SK-N-SH (cell line): ENCODE results near the gene CLASRP. TPM values are rescaled to one million over a fixed set of nuclear protein-coding genes. Genes with fewer than 3 reads are reported as not detected.

Experiments used
- CTCF ChIA-PET: fragments of 300-600, 350-600 bp; formaldehyde crosslinking; extraction: SDS; loops from one replicate; lab custom pipeline; 2021; lab: Yijun Ruan, JAX
- POLR2A ChIA-PET: fragments of 350-600 bp; sonication (Branson Sonifier 250); formaldehyde crosslinking; extraction: SDS; loops from one replicate; lab custom pipeline; 2020; ENCODE audit warnings: antibody characterized with exemption, inconsistent platforms; lab: Yijun Ruan, JAX
- DNase-seq: peaks from one replicate; pipeline ENCODE4 v3.0.0; 2012
- H2AFZ ChIP-seq: fragments of 200-600 bp; sonication (generic); 2 replicates; pipeline ENCODE4 v1.8.1; 2016; ENCODE audit warnings: antibody characterized with exemption, mild to moderate bottlenecking, low read depth
- H3F3A ChIP-seq: fragments of 200-600 bp; sonication (generic); replicated peaks from 2 replicates; pipeline ENCODE3; 2016; ENCODE audit warnings: antibody characterized with exemption, mild to moderate bottlenecking; ENCODE audit not compliant: insufficient read depth
- H3K27ac ChIP-seq, 2 experiments: fragments of 200-500 bp in 1 of 2; fragments of 200-600 bp in 1 of 2; sonication (Bioruptor generic) in 1 of 2; sonication (generic), shearing (Covaris generic) in 1 of 2; 2 replicates each; pipeline versions ENCODE4 v1.5.1 to v1.6.1; 2014 to 2016; ENCODE audit warnings: low read depth in 2 of 2, inconsistent platforms in 1 of 2, low read length in 1 of 2, mild to moderate bottlenecking in 1 of 2, mixed read lengths in 1 of 2
- H3K27me3 ChIP-seq: fragments of 200-600 bp; sonication (generic), shearing (Covaris generic); 2 replicates; pipeline ENCODE4 v1.6.1; 2016; ENCODE audit warnings: mixed run types; ENCODE audit not compliant: insufficient read depth
- H3K36me3 ChIP-seq, 2 experiments: fragments of 200-500 bp in 1 of 2; fragments of 200-600 bp in 1 of 2; sonication (Bioruptor generic) in 1 of 2; sonication (generic) in 1 of 2; replicated peaks in 1 of 2; 2 replicates each; pipeline versions ENCODE3 to v1.5.1; 2014 to 2016; ENCODE audit warnings: low read length in 1 of 2, mild to moderate bottlenecking in 1 of 2; ENCODE audit not compliant: insufficient read depth in 2 of 2, control insufficient read depth in 1 of 2
- H3K4me1 ChIP-seq, 2 experiments: fragments of 200-500 bp in 1 of 2; fragments of 200-600 bp in 1 of 2; sonication (Bioruptor generic) in 1 of 2; sonication (generic), shearing (Covaris generic) in 1 of 2; 2 replicates each; pipeline versions ENCODE4 v1.5.1 to v1.6.1; 2014 to 2016; ENCODE audit warnings: low read depth in 1 of 2, low read length in 1 of 2, mixed run types in 1 of 2; ENCODE audit not compliant: insufficient read depth in 2 of 2, control insufficient read depth in 1 of 2
- H3K4me2 ChIP-seq: fragments of 200-600 bp; sonication (generic), shearing (Covaris generic); 2 replicates; pipeline ENCODE4 v1.6.1; 2017; ENCODE audit warnings: mixed run types
- H3K4me3 ChIP-seq, 2 experiments: fragments of 200-500 bp in 1 of 2; fragments of 200-600 bp in 1 of 2; sonication (Bioruptor generic) in 1 of 2; sonication (generic), shearing (Covaris generic) in 1 of 2; 2 replicates each; pipeline versions ENCODE4 v1.5.1 to v1.8.1; 2014 to 2016; ENCODE audit warnings: low read depth in 2 of 2, inconsistent platforms in 1 of 2, low read length in 1 of 2, mild to moderate bottlenecking in 1 of 2, mixed read lengths in 1 of 2, moderate library complexity in 1 of 2
- H3K79me2 ChIP-seq: fragments of 200-600 bp; sonication (generic); 2 replicates; pipeline ENCODE4 v1.8.1; 2017; ENCODE audit warnings: mild to moderate bottlenecking; ENCODE audit not compliant: insufficient read depth
- H3K9ac ChIP-seq: fragments of 200-600 bp; sonication (generic); 2 replicates; pipeline ENCODE4 v1.6.1; 2017; ENCODE audit warnings: mixed run types
- H3K9me2 ChIP-seq: fragments of 200-600 bp; sonication (generic); 2 replicates; pipeline ENCODE4 v1.6.1; 2017; ENCODE audit warnings: mixed run types
- H3K9me3 ChIP-seq: fragments of 200-600 bp; sonication (generic); 2 replicates; pipeline ENCODE4 v1.6.1; 2017; ENCODE audit warnings: mixed run types, mild to moderate bottlenecking, moderate library complexity
- H4K20me1 ChIP-seq: fragments of 200-600 bp; sonication (generic); 2 replicates; pipeline ENCODE4 v1.6.1; 2017; ENCODE audit warnings: mild to moderate bottlenecking, mixed run types; ENCODE audit not compliant: insufficient read depth
- CHD2 ChIP-seq: fragments of 150-350 bp; IDR thresholded peaks from 2 replicates; pipeline ENCODE4 v1.6.1; 2018; ENCODE audit warnings: low read length; ENCODE audit not compliant: partially characterized antibody
- EP300 ChIP-seq, 2 experiments: IDR thresholded peaks; 2 replicates each; pipeline versions ENCODE4 v1.4.0 to v1.6.1; 2012; ENCODE audit warnings: borderline replicate concordance in 1 of 2, low read depth in 1 of 2, low read length in 1 of 2
- FOSL2 ChIP-seq: IDR thresholded peaks from 2 replicates; pipeline ENCODE4 v1.4.0; 2012; ENCODE audit warnings: low read depth, mild to moderate bottlenecking, moderate library complexity, borderline replicate concordance
- FOXJ3 ChIP-seq: sonication (generic); formaldehyde crosslinking; IDR thresholded peaks from 2 replicates; pipeline ENCODE4 v1.5.1; 2020; ENCODE audit warnings: mild to moderate bottlenecking, missing genetic modification reagents
- GATA2 ChIP-seq: sonication (generic); formaldehyde crosslinking; IDR thresholded peaks from 2 replicates; pipeline ENCODE4 v1.5.0; 2020; ENCODE audit warnings: mild to moderate bottlenecking, missing genetic modification reagents
- JUND ChIP-seq: IDR thresholded peaks from 2 replicates; pipeline ENCODE4 v1.4.0; 2012
- MEF2A ChIP-seq: IDR thresholded peaks from 2 replicates; pipeline ENCODE4 v1.4.0; 2012; ENCODE audit warnings: low read depth, borderline replicate concordance
- NFIC ChIP-seq: IDR thresholded peaks from 2 replicates; pipeline ENCODE4 v1.4.0; 2012; ENCODE audit warnings: borderline replicate concordance
- POLR2AphosphoS5 ChIP-seq: IDR thresholded peaks from 2 replicates; pipeline ENCODE4 v1.6.1; 2012; ENCODE audit warnings: low read depth, low read length
- RFX5 ChIP-seq: IDR thresholded peaks from 2 replicates; pipeline ENCODE4 v1.6.1; 2012; ENCODE audit warnings: mild to moderate bottlenecking, improper control_type of control experiment, low read length
- RXRA ChIP-seq: IDR thresholded peaks from 2 replicates; pipeline ENCODE4 v1.4.0; 2012; ENCODE audit warnings: low read depth, mild to moderate bottlenecking, borderline replicate concordance
- TAF1 ChIP-seq: IDR thresholded peaks from 2 replicates; pipeline ENCODE4 v1.6.1; 2012; ENCODE audit warnings: low read depth, mild to moderate bottlenecking, low read length, moderate library complexity, borderline replicate concordance
- TCF12 ChIP-seq: IDR thresholded peaks from 2 replicates; pipeline ENCODE4 v1.4.0; 2012
- TEAD4 ChIP-seq: IDR thresholded peaks from 2 replicates; pipeline ENCODE4 v1.4.0; 2012; ENCODE audit warnings: mild to moderate bottlenecking, borderline replicate concordance; ENCODE audit not compliant: insufficient read depth
- USF2 ChIP-seq: fragments of 150-350 bp; IDR thresholded peaks from 2 replicates; pipeline ENCODE4 v1.6.1; 2017; ENCODE audit warnings: antibody characterized with exemption, low read length, low read depth, borderline replicate concordance
- YY1 ChIP-seq: IDR thresholded peaks from 2 replicates; pipeline ENCODE4 v1.4.0; 2012; ENCODE audit warnings: low read depth, mild to moderate bottlenecking
- WGBS: methylation state at CpG from one replicate; pipeline ENCODE4 v1.1.6; 2017; ENCODE audit warnings: low lambda C conversion rate; 5-methylcytosine and 5-hydroxymethylcytosine counted together
- polyA plus RNA-seq, 3 experiments: library from polyadenylated mRNA; depleted of rRNA; stranded (reverse); fragments of >200 nt; gene quantifications; 2 replicates each; pipeline ENCODE4 v1.2.3, GENCODE V29; 2012
- TF ChIP-seq, protein P1 (sequence below): fragments of 200-600 bp; sonication (generic); IDR thresholded peaks from 2 replicates; pipeline ENCODE4 v1.6.1; 2017; ENCODE audit warnings: antibody characterized with exemption, mild to moderate bottlenecking, moderate library complexity
- TF ChIP-seq, protein P2 (sequence below): fragments of 150-350 bp; IDR thresholded peaks from 2 replicates; pipeline ENCODE4 v1.6.1; 2016; ENCODE audit warnings: mild to moderate bottlenecking, low read depth, low read length

CLASRP gene
- polyA plus RNA-seq, 1 of the 3 experiments (the other 2 are of a cell fraction): 54.8 TPM

GRCh38 chr19:45070861-45071544 lies 32.2 kb downstream of the CLASRP start:
- Histone ChIP-seq H3K4me2 (no peak overlapping the region), H2AFZ (no peak overlapping the region), H3F3A (peaks cover 4% of the 10 kb centered on the region), H3K27ac (no peak overlapping the region), H3K4me1 (no peaks in the 10 kb centered on the region), H4K20me1 (no peaks in the 10 kb centered on the region), H3K9ac (no peak overlapping the region), H3K9me3 (no peaks in the 10 kb centered on the region), H3K9me2 (no peaks in the 10 kb centered on the region), H3K27me3 (no peaks in the 10 kb centered on the region), H3K4me3 (no peak overlapping the region), H3K79me2 (no peaks in the 10 kb centered on the region), H3K36me3 (peaks cover 4 to 39% of the 10 kb centered on the region in 2 experiments)
- WGBS: 90% methylated on average over 8 of the region's 19 CpGs
- peak; percentile 31 for DNase-seq
- ChIA-PET POLR2A (no interaction called here), CTCF (interaction anchor here (5.5 kb wide), 1 partner anchor 12 kb away, joined by 43 read pairs; no protein-coding TSS in a partner anchor)
- TF ChIP-seq EP300 (IDR thresholded peaks at IDR 0.05; ENCODE audit: borderline replicate concordance in 1 of 2, low read depth in 1 of 2, low read length in 1 of 2) (no peak), MEF2A (no peak), FOSL2 (no peak), RXRA (no peak), NFIC (no peak), JUND (no peak), TAF1 (no peak), POLR2AphosphoS5 (no peak), RFX5 (no peak), CHD2 (no peak), YY1 (no peak), GATA2 (CRISPR knock-in tag) (no peak), USF2 (no peak), TCF12 (no peak), FOXJ3 (CRISPR knock-in tag) (no peak), TEAD4 (no peak)
- TF ChIP-seq, protein P1, sequence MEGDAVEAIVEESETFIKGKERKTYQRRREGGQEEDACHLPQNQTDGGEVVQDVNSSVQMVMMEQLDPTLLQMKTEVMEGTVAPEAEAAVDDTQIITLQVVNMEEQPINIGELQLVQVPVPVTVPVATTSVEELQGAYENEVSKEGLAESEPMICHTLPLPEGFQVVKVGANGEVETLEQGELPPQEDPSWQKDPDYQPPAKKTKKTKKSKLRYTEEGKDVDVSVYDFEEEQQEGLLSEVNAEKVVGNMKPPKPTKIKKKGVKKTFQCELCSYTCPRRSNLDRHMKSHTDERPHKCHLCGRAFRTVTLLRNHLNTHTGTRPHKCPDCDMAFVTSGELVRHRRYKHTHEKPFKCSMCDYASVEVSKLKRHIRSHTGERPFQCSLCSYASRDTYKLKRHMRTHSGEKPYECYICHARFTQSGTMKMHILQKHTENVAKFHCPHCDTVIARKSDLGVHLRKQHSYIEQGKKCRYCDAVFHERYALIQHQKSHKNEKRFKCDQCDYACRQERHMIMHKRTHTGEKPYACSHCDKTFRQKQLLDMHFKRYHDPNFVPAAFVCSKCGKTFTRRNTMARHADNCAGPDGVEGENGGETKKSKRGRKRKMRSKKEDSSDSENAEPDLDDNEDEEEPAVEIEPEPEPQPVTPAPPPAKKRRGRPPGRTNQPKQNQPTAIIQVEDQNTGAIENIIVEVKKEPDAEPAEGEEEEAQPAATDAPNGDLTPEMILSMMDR: no peak
- TF ChIP-seq, protein P2, sequence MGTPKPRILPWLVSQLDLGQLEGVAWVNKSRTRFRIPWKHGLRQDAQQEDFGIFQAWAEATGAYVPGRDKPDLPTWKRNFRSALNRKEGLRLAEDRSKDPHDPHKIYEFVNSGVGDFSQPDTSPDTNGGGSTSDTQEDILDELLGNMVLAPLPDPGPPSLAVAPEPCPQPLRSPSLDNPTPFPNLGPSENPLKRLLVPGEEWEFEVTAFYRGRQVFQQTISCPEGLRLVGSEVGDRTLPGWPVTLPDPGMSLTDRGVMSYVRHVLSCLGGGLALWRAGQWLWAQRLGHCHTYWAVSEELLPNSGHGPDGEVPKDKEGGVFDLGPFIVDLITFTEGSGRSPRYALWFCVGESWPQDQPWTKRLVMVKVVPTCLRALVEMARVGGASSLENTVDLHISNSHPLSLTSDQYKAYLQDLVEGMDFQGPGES: no peak
